ENCODE data around the gene CARMIL3. TPM values are rescaled to one million over a fixed set of nuclear protein-coding genes. Genes with fewer than 3 reads are reported as not detected.

Gene CARMIL3
- total RNA-seq, 4 donors from 2014 or later: 0.17 to 0.33 (median 0.22) TPM; not detected in 1

GRCh38 chr14:24088095-24088494 lies 36.3 kb downstream of the CARMIL3 start:
- no peak for TF ChIP-seq CTCF (IDR thresholded peaks at IDR 0.05; ENCODE audit: low read depth)

GRCh38 chr14:24089890-24090289 lies 38.1 kb downstream of the CARMIL3 start:
- TF ChIP-seq CTCF (IDR thresholded peaks at IDR 0.05; ENCODE audit: low read depth): no peak

GRCh38 chr14:24092110-24092504 lies 40.3 kb downstream of the CARMIL3 start:
- TF ChIP-seq CTCF (IDR thresholded peaks at IDR 0.05; ENCODE audit: low read depth): no peak

- no peak for TF ChIP-seq CTCF (IDR thresholded peaks at IDR 0.05; ENCODE audit: low read depth)
Observed at GRCh38 chr14:24092505-24093206, 40.8 kb downstream of the CARMIL3 start.

GRCh38 chr14:24093207-24093900 lies 41.5 kb downstream of the CARMIL3 start:
- TF ChIP-seq CTCF (IDR thresholded peaks at IDR 0.05; ENCODE audit: low read depth): no peak

- no peak for TF ChIP-seq CTCF (IDR thresholded peaks at IDR 0.05; ENCODE audit: low read depth)
Observed at GRCh38 chr14:24093901-24094840, 42.4 kb downstream of the CARMIL3 start, which contains the start of gene PCK2. TSS of gene PCK2 (plus strand) at chr14:24094311. CDS start at chr14:24094406, 95 bp downstream.
